Mesothelial cell of epicardium (in vitro differentiated cells): ENCODE results near the gene NTM. TPM values are rescaled to one million over a fixed set of nuclear protein-coding genes. Genes with fewer than 3 reads are reported as not detected.

Experiments used
- DNase-seq, 2 experiments: peaks; one replicate each; pipeline ENCODE4 v3.0.0; 2021; ENCODE audit warnings: low spot score in 2 of 2; ENCODE audit not compliant: unreplicated experiment in 2 of 2
- H3K27ac Mint-ChIP-seq: 2 replicates; pipeline ENCODE4 v1.8.0; 2021; ENCODE audit warnings: mixed read lengths
- H3K27me3 Mint-ChIP-seq: 2 replicates; pipeline ENCODE4 v1.8.0; 2021; ENCODE audit warnings: low read depth, mixed read lengths
- H3K36me3 Mint-ChIP-seq: 2 replicates; pipeline ENCODE4 v1.8.0; 2021; ENCODE audit warnings: mixed read lengths
- H3K4me1 Mint-ChIP-seq: 2 replicates; pipeline ENCODE4 v1.8.0; 2021; ENCODE audit warnings: mixed read lengths
- H3K4me3 Mint-ChIP-seq: 2 replicates; pipeline ENCODE4 v1.8.0; 2021; ENCODE audit warnings: mild to moderate bottlenecking, moderate library complexity, mixed read lengths
- H3K9me3 Mint-ChIP-seq: 2 replicates; pipeline ENCODE4 v1.8.0; 2021; ENCODE audit warnings: mixed read lengths
- total RNA-seq: library from RNA; stranded (reverse); gene quantifications from 3 replicates; pipeline ENCODE4 v1.2.1, GENCODE V29; 2021
- TF ChIP-seq, protein P1 (sequence below): fragments of 200-600 bp; sonication (generic); IDR thresholded peaks from one replicate; pipeline ENCODE4 v1.5.0; 2021; ENCODE audit warnings: antibody characterized with exemption; ENCODE audit not compliant: unreplicated experiment

The NTM gene
- total RNA-seq, 1 donor from 2014 or later, result 3.9 TPM

DNA sequence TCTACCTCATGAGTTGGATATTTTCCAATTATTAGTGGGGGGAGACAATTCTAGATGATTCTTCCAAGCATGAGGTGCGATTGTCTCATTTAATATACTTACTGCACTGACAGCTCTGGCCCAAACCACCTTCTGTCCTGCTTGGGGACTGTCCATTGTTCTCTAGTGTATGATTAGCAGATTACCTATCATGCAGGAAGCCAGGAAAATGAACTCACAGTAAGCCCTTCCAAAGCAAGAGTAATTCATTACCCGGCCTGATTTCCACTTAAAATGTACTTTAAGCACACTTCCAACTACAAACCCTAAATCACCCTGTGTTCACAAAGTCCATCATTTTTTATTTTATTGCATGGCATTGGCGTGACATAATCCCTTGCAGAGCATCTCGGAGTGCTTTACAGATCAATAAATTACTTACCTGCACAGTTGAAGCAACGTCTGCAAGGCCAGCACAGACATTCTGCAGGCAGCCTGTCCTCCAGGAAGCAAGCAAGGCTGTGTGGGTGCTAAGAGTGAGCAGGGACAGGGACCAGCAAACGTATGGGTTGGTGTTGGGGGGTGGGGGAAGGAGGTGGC, 838.2 kb downstream of the NTM start:
- no peaks in the 10 kb centered on the region for H3K4me1 Mint-ChIP-seq
- TF ChIP-seq, protein P1, sequence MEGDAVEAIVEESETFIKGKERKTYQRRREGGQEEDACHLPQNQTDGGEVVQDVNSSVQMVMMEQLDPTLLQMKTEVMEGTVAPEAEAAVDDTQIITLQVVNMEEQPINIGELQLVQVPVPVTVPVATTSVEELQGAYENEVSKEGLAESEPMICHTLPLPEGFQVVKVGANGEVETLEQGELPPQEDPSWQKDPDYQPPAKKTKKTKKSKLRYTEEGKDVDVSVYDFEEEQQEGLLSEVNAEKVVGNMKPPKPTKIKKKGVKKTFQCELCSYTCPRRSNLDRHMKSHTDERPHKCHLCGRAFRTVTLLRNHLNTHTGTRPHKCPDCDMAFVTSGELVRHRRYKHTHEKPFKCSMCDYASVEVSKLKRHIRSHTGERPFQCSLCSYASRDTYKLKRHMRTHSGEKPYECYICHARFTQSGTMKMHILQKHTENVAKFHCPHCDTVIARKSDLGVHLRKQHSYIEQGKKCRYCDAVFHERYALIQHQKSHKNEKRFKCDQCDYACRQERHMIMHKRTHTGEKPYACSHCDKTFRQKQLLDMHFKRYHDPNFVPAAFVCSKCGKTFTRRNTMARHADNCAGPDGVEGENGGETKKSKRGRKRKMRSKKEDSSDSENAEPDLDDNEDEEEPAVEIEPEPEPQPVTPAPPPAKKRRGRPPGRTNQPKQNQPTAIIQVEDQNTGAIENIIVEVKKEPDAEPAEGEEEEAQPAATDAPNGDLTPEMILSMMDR, result no peak
- H3K9me3 Mint-ChIP-seq, result peaks cover 22% of the 10 kb centered on the region
- peaks cover 26% of the 10 kb centered on the region for H3K27me3 Mint-ChIP-seq
- no peaks in the 10 kb centered on the region for H3K36me3 Mint-ChIP-seq
- H3K27ac Mint-ChIP-seq, result no peak overlapping the region
- DNase-seq, result no peak
- no peak overlapping the region for H3K4me3 Mint-ChIP-seq

DNA sequence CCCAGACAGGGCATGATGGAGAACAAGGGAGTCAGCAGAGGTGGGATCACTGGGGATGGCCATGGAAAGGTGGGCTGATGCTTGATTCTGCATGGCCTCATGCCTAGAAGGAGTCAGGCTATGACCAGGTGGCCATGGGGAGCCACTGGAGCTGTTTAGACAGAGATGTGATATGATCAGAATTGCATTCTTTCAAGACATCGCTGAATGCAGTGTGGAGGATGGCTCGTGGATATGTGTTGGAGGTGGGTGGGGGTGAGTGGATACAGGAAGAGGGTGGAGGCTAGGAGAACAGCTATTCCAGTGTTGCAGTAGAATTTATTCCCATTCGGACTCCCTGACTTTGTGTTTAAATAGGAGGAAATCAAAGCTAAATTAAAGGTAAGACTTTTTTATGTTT, 841.1 kb downstream of the NTM start:
- DNase-seq, result no peak
- Mint-ChIP-seq H3K27ac (no peak overlapping the region), H3K4me3 (no peak overlapping the region), H3K27me3 (peaks cover 38% of the 10 kb centered on the region), H3K36me3 (no peaks in the 10 kb centered on the region), H3K4me1 (no peaks in the 10 kb centered on the region), H3K9me3 (peaks cover 9% of the 10 kb centered on the region)
- TF ChIP-seq, protein P1, result no peak

DNA sequence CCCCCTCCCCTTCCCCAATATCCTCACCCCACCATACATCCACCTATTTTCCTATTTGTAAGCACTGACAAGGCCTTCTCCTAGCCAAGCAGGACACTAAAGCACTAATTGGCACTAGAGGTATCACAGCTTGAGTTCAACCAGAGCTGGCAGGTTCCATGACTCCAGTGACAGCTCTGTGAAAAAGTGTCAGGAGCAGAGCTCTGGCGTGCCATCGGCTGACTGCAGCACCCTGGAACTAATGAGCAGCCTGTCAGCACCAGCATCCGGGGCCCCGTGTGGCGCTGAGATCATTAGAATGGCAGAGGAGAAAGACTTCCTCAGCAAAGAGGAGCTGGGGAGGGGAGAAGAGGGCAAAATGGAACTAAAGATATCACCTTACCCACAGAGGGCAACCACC, 847.4 kb downstream of the NTM start:
- Mint-ChIP-seq H3K27ac (no peak overlapping the region), H3K4me1 (peaks cover 4% of the 10 kb centered on the region), H3K4me3 (no peak overlapping the region), H3K36me3 (no peaks in the 10 kb centered on the region), H3K9me3 (no peaks in the 10 kb centered on the region), H3K27me3 (peaks cover 48% of the 10 kb centered on the region)
- DNase-seq, result no peak
- TF ChIP-seq, protein P1, result no peak

- Mint-ChIP-seq H3K27me3 (peaks cover 49% of the 10 kb centered on the region), H3K36me3 (no peaks in the 10 kb centered on the region), H3K4me1 (peaks cover 4% of the 10 kb centered on the region), H3K9me3 (no peaks in the 10 kb centered on the region), H3K4me3 (no peak overlapping the region), H3K27ac (no peak overlapping the region)
- TF ChIP-seq, protein P1, result no peak
- DNase-seq, result no peak
These were observed 850.1 kb downstream of the NTM start for GRCh38 chr11:132220474-132220873.

GRCh38 chr11:132222345-132222744, 851.9 kb downstream of the NTM start:
- no peaks in the 10 kb centered on the region for H3K36me3 Mint-ChIP-seq
- DNase-seq, result no peak
- peaks cover 4% of the 10 kb centered on the region for H3K4me1 Mint-ChIP-seq
- no peak overlapping the region for H3K27ac Mint-ChIP-seq
- peaks cover 38% of the 10 kb centered on the region for H3K27me3 Mint-ChIP-seq
- peaks cover 12% of the 10 kb centered on the region for H3K9me3 Mint-ChIP-seq
- TF ChIP-seq, protein P1, result no peak
- H3K4me3 Mint-ChIP-seq, result no peak overlapping the region

- no peak for DNase-seq
- TF ChIP-seq, protein P1, result no peak
- Mint-ChIP-seq H3K9me3 (peaks cover 20% of the 10 kb centered on the region), H3K4me3 (no peak overlapping the region), H3K27me3 (peaks cover 38% of the 10 kb centered on the region), H3K36me3 (no peaks in the 10 kb centered on the region), H3K4me1 (no peaks in the 10 kb centered on the region), H3K27ac (no peak overlapping the region)
These were observed 856.1 kb downstream of the NTM start for GRCh38 chr11:132226522-132226921.
